Hepatocyte (in vitro differentiated cells): ENCODE results near the gene STAU1.

Source experiments
- CTCF ChIP-seq: fragments of 200-600 bp; sonication (generic); IDR thresholded peaks from 2 replicates; pipeline ENCODE4 v1.5.1; 2016; ENCODE audit warnings: antibody characterized with exemption, mild to moderate bottlenecking; ENCODE audit not compliant: poor library complexity
- EZH2 ChIP-seq: fragments of 200-600 bp; sonication (generic); IDR thresholded peaks from 2 replicates; pipeline ENCODE4 v1.6.1; 2016; ENCODE audit warnings: antibody characterized with exemption, mild to moderate bottlenecking, borderline replicate concordance
- EZH2phosphoT487 ChIP-seq: fragments of 200-600 bp; sonication (generic); IDR thresholded peaks from one replicate; pipeline ENCODE4 v1.6.1; 2018; ENCODE audit warnings: antibody characterized with exemption, mild to moderate bottlenecking, low read depth, moderate library complexity; ENCODE audit not compliant: unreplicated experiment, severe bottlenecking

DNA sequence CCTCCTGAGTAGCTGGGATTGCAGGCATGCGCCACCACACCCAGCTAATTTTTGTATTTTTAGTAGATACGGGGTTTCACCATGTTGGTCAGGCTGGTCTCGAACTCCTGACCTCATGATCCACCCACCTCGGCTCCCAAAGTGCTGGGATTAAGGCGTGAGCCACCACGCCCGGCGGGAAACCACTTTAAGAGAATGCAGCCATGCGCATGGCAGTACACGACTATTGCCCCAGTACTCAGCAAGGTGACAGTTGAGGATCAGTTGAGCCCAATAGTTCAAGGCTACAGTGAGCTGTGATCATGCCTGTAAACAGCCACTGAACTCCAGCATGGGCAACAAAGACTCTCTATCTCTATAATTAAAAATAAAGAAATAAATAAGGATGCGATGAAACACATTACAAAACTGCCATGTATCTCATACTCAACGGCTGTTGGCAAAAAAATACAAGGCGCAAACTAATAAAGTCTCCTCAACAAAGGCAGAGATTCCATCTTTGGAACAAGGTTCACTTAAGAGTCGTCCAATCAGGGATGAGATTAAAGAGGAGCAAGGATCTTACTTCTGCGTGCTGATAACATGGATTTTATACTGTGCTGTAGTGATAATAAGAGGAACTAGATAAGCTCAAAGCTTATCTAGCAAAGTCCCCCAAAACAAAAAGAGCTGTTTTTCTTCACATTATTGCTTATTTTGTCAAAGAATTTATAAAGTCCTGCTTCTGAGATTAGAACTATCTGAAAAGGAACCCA is 51.1 kb downstream of the STAU1 start:
- TF ChIP-seq CTCF (no peak), EZH2 (no peak), EZH2phosphoT487 (no peak)
